Measurements from ENCODE around the gene MRPS16.

DNA sequence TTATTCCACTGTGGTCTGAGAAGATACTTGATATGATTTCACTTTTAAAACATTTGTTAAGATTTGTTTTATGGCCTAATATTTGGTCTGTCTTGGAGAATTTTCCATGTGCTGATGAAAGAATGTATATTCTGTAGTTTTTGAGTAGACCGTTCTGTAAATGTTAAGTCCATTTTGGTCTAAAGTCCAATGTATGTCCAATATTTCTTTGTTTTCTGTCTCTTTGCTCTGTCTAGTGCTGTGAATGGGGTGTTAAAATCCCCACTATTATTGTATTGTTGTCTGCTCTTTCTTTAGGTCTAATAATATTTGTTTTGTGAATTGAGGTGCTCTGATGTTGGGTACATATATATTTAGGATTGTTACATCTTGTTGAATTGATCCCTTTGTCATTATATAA, 36.7 kb downstream of the MRPS16 start:
- TF ChIP-seq FOXK2 (IDR thresholded peaks at IDR 0.05), result no peak
- TF ChIP-seq NFRKB (IDR thresholded peaks at IDR 0.05), result no peak
